ENCODE measurements around the gene MAP3K14. TPM values are rescaled to one million over a fixed set of nuclear protein-coding genes. Genes with fewer than 3 reads are reported as not detected.

Gene MAP3K14
- total RNA-seq, 1 experiment from 2014 or later: 4.3 TPM

- DNase-seq (ENCODE audit: extremely low read depth, low read depth): no peak
These were observed 73.1 kb downstream of the MAP3K14 start for GRCh38 chr17:45243750-45244149.

- no peak for DNase-seq (ENCODE audit: extremely low read depth, low read depth)
These were observed 74.8 kb downstream of the MAP3K14 start for GRCh38 chr17:45242029-45242414.

GRCh38 chr17:45241328-45242028, 75.3 kb downstream of the MAP3K14 start:
- DNase-seq (ENCODE audit: extremely low read depth, low read depth): no peak

- DNase-seq (ENCODE audit: extremely low read depth, low read depth): no peak
These were observed 75.9 kb downstream of the MAP3K14 start for GRCh38 chr17:45240905-45241327.

- DNase-seq (ENCODE audit: extremely low read depth, low read depth): no peak
These were observed 78.6 kb downstream of the MAP3K14 start for GRCh38 chr17:45238155-45238774.

- no peak for DNase-seq (ENCODE audit: extremely low read depth, low read depth)
These were observed 79.1 kb downstream of the MAP3K14 start for GRCh38 chr17:45237686-45238085.

GRCh38 chr17:45236282-45236606, 80.6 kb downstream of the MAP3K14 start:
- no peak for DNase-seq (ENCODE audit: extremely low read depth, low read depth)

- no peak for DNase-seq (ENCODE audit: extremely low read depth, low read depth)
These were observed 81.2 kb downstream of the MAP3K14 start for GRCh38 chr17:45235416-45236281.

GRCh38 chr17:45234641-45235415, 82.0 kb downstream of the MAP3K14 start:
- no peak for DNase-seq (ENCODE audit: extremely low read depth, low read depth)

GRCh38 chr17:45233423-45233924, 83.3 kb downstream of the MAP3K14 start:
- DNase-seq (ENCODE audit: extremely low read depth, low read depth): no peak

- DNase-seq (ENCODE audit: extremely low read depth, low read depth): no peak
These were observed 84.1 kb downstream of the MAP3K14 start for GRCh38 chr17:45232514-45233422.

- DNase-seq (ENCODE audit: extremely low read depth, low read depth): no peak
These were observed 85.2 kb downstream of the MAP3K14 start for GRCh38 chr17:45231481-45232116.

GRCh38 chr17:45230787-45231480, 85.9 kb downstream of the MAP3K14 start:
- no peak for DNase-seq (ENCODE audit: extremely low read depth, low read depth)

- DNase-seq (ENCODE audit: extremely low read depth, low read depth): no peak
These were observed 86.4 kb downstream of the MAP3K14 start for GRCh38 chr17:45230410-45230786.

- no peak for DNase-seq (ENCODE audit: extremely low read depth, low read depth)
These were observed 87.0 kb downstream of the MAP3K14 start for GRCh38 chr17:45229681-45230409.

GRCh38 chr17:45228763-45229539, 87.9 kb downstream of the MAP3K14 start:
- DNase-seq (ENCODE audit: extremely low read depth, low read depth): peak; percentile 90
